Stomach smooth muscle (tissue), 2 donors: ENCODE data around the gene TUBG1.

ENCODE experiments used
- H3K27ac ChIP-seq: one replicate; pipeline ENCODE4 v1.7.0; 2013; ENCODE audit warnings: mild to moderate bottlenecking, low read length, inconsistent platforms
- H3K27me3 ChIP-seq, 2 donors: one replicate each; pipeline ENCODE4 v1.7.0; 2013; ENCODE audit warnings: low read length in 2 of 2; ENCODE audit not compliant: insufficient read depth in 2 of 2, control insufficient read depth in 1 of 2
- H3K36me3 ChIP-seq, 2 donors: one replicate each; pipeline ENCODE4 v1.7.0; 2013; ENCODE audit warnings: low read length in 2 of 2; ENCODE audit not compliant: control insufficient read depth in 2 of 2, insufficient read depth in 2 of 2
- H3K4me1 ChIP-seq: one replicate; pipeline ENCODE4 v1.7.0; 2013; ENCODE audit warnings: low read length; ENCODE audit not compliant: control insufficient read depth, insufficient read depth
- H3K4me3 ChIP-seq, 2 donors: one replicate each; pipeline ENCODE4 v1.7.0; 2013; ENCODE audit warnings: low read length in 2 of 2
- H3K9ac ChIP-seq, 2 donors: one replicate each; pipeline ENCODE4 v1.7.0; 2013; ENCODE audit warnings: low read length in 2 of 2, mild to moderate bottlenecking in 1 of 2
- H3K9me3 ChIP-seq, 2 donors: one replicate each; pipeline ENCODE4 v1.7.0; 2013; ENCODE audit warnings: low read length in 2 of 2; ENCODE audit not compliant: control insufficient read depth in 2 of 2
- donor health status: healthy.
- donor health status: Pancreatic carcinoma.

Gene TUBG1

DNA sequence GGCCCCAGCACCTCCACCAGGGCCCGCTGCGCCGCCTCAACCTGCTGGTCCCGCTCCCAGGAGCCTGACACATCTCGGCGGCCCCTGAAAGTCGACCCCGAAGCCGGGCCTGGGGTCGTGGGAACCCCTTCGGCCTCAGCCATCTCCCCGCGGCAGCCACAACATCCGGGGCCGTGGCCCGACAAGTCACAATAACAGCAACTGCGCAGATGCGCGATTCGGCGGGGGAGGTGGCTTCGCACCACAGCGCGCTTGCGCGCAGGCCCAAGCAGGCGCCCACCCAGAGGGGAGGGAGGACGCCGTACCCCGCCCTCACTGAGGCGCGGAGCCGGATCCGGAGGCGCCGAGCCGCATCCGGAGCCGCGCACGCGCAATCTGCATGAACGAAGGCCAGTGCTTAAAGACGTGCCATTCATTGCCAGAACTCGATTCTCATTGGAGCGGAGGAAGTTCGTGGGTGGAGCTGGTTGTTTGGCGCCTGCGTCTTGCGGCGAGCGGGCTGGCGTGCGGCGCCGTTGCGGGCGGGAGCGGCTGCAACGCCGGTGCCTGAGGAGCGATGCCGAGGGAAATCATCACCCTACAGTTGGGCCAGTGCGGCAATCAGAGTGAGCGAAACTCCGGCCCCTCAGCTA, at the start of gene TUBG1, which contains the start of gene RETREG3:
TUBG1 (plus strand) TSS at position 502 of the 632 bp plus-strand sequence; CDS start at position 557, 55 bp downstream.
RETREG3 (minus strand) TSS at position 193 of the 632 bp plus-strand sequence; CDS start at position 143, 50 bp downstream.
- H3K27me3 ChIP-seq, result no peaks in the 10 kb centered on the region
- H3K36me3 ChIP-seq, result peaks cover 15 to 19% of the 10 kb centered on the region in 2 donors
- H3K4me3 ChIP-seq, result peak within 1 kb of the TSS; percentile 98
- no peaks in the 10 kb centered on the region for H3K9me3 ChIP-seq
- H3K9ac ChIP-seq, result peak within 1 kb of the TSS; percentile 94 to 96
- peaks cover 24% of the 10 kb centered on the region for H3K4me1 ChIP-seq
- H3K27ac ChIP-seq, result peak within 1 kb of the TSS; percentile 88

DNA sequence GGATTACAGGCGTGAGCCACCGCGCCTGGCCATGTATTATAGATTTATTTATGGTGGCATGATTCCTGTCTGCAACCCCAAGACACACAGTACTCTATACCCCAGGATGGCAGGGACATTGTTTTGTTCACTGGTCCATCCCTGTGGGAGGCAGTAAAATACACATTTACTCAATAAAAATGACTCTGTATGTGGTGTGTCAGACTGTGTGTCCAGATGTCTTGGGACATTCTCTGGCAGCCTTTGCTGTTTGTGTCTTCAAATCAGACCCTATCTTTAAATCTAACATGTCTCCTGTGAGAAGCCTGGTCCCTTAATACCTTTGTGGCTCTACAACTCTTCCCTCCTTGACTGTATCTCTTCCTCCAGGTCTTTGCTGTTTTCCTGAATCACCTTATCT, 49.2 kb upstream of the TUBG1 start:
- peaks cover 5 to 11% of the 10 kb centered on the region in 2 donors for H3K36me3 ChIP-seq
- H3K27ac ChIP-seq, result no peak overlapping the region
- H3K4me3 ChIP-seq, result no peak overlapping the region
- H3K4me1 ChIP-seq, result peaks cover 32% of the 10 kb centered on the region
- H3K9ac ChIP-seq, result no peak overlapping the region
- H3K9me3 ChIP-seq, result no peaks in the 10 kb centered on the region
- no peaks in the 10 kb centered on the region for H3K27me3 ChIP-seq

DNA sequence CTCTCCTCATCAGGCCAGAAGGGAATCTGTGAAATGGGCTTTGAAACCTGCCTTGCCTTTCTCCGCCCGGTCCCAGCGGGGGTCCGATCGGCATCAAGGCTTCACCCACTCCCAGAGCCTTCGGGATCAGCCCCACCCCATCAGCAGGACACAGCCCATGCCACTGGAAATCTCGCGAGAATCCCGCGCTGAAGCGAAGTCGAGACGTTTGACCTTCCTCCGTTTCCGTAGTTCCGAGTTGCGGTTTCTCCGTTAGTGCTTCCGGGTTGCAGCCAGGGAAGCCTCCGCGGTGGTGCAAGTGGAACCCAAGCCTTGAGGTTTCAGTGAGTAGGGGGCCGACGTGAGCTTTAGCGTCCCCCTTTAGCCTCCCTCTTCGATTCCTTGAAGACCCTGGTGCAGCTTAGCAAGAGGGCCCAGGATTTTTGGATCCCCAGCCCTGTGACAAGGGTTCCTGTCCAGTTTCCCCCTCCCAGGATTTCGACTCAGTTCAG, 47.5 kb upstream of the TUBG1 start, which contains the start of gene COASY:
COASY (plus strand) TSS at position 252 of the 491 bp plus-strand sequence. CDS start 475 bp downstream, outside the sequence.
- Histone ChIP-seq H3K4me3 (peak within 1 kb of the TSS; percentile 93 to 97), H3K4me1 (peaks cover 38% of the 10 kb centered on the region), H3K27ac (peak within 1 kb of the TSS; percentile 80), H3K9ac (peak within 1 kb of the TSS; percentile 97 to 98), H3K9me3 (no peaks in the 10 kb centered on the region), H3K36me3 (peaks cover 10 to 20% of the 10 kb centered on the region in 2 donors), H3K27me3 (no peaks in the 10 kb centered on the region)

DNA sequence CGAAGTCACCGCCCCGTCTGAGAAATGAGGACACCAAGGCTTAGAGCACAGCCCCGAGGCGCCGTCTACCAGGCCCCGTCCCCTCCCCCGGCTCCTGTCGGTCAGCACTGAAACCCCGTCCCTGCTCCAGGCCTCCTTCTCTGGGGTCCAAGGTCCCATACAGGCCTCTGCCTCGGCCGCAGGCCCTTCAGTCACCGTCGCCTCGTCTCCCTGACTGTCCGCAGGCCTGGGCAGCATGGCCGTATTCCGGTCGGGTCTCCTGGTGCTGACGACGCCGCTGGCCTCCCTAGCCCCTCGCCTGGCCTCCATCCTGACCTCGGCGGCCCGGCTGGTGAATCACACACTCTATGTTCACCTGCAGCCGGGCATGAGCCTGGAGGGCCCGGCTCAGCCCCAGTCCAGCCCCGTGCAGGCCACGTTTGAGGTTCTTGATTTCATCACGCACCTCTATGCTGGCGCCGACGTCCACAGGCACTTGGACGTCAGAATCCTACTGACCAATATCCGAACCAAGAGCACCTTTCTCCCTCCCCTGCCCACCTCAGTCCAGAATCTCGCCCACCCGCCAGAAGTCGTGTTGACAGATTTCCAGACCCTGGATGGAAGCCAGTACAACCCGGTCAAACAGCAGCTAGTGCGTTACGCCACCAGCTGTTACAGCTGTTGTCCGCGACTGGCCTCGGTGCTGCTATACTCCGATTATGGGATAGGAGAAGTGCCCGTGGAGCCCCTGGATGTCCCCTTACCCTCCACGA, 46.9 kb upstream of the TUBG1 start:
- Histone ChIP-seq H3K9me3 (no peaks in the 10 kb centered on the region), H3K4me3 (peak overlapping the region; percentile 93 to 97), H3K36me3 (peaks cover 10 to 20% of the 10 kb centered on the region in 2 donors), H3K27ac (peak overlapping the region; percentile 80), H3K9ac (peak overlapping the region; percentile 97 to 98), H3K27me3 (no peaks in the 10 kb centered on the region), H3K4me1 (peaks cover 42% of the 10 kb centered on the region)

DNA sequence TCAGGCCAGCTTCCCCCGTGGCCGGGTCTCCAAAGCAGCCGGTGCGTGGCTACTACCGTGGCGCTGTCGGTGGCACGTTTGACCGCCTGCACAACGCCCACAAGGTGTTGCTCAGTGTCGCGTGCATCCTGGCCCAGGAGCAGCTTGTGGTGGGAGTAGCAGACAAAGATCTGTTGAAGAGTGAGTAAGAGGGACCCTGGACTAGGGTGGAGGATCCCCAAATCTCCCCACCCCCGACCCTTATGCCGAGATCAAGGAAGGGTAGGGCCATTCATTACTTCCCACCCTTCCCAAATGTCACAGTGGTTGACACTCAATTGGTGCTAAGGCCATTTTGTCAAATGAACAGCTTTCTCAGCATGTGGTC, 46.4 kb upstream of the TUBG1 start:
- Histone ChIP-seq H3K36me3 (peaks cover 10 to 20% of the 10 kb centered on the region in 2 donors), H3K27ac (no peak overlapping the region), H3K9me3 (no peaks in the 10 kb centered on the region), H3K4me3 (peak overlapping the region; percentile 93 to 97), H3K27me3 (no peaks in the 10 kb centered on the region), H3K4me1 (peaks cover 46% of the 10 kb centered on the region), H3K9ac (peak overlapping the region; percentile 97 to 98)

DNA sequence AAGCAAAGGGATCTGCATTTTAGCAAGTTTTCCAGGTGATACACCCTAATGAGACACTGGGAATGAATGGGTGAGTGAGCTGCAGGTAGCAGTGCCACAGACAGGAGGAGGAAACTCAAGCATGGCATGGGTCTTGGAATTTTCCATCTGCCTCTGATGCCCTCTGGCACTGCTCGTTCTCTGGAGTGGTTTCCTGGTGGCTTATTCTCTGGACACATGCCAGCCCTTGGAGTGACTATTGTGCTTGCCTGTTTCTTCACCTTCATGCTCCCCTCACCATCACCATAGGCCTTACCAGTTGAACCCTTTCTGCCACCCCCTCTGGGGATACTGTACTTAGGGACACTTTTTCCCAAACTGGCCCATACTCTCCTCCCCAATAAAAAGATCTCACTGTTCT, 45.9 kb upstream of the TUBG1 start:
- Histone ChIP-seq H3K9ac (peak overlapping the region in 1 of 2 donors; percentile 98), H3K4me1 (peaks cover 48% of the 10 kb centered on the region), H3K27me3 (no peaks in the 10 kb centered on the region), H3K9me3 (no peaks in the 10 kb centered on the region), H3K27ac (no peak overlapping the region), H3K4me3 (peak overlapping the region; percentile 93 to 97), H3K36me3 (peaks cover 10 to 21% of the 10 kb centered on the region in 2 donors)

DNA sequence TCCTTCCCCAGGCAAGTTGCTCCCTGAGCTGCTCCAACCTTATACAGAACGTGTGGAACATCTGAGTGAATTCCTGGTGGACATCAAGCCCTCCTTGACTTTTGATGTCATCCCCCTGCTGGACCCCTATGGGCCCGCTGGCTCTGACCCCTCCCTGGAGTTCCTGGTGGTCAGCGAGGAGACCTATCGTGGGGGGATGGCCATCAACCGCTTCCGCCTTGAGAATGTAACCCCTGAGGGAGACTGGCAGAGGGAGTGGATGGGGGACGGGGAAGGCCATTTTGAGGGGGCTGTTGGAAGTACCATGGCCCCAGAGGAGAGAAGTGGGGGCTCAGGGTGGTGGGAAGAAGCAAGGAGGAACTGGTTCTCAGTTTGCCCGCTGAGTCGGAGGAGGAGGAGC, 45.5 kb upstream of the TUBG1 start:
- no peaks in the 10 kb centered on the region for H3K27me3 ChIP-seq
- peak overlapping the region in 1 of 2 donors; percentile 97 for H3K4me3 ChIP-seq
- H3K9me3 ChIP-seq, result no peaks in the 10 kb centered on the region
- H3K9ac ChIP-seq, result peak overlapping the region in 1 of 2 donors; percentile 98
- H3K27ac ChIP-seq, result no peak overlapping the region
- peaks cover 49% of the 10 kb centered on the region for H3K4me1 ChIP-seq
- peaks cover 12 to 25% of the 10 kb centered on the region in 2 donors for H3K36me3 ChIP-seq

DNA sequence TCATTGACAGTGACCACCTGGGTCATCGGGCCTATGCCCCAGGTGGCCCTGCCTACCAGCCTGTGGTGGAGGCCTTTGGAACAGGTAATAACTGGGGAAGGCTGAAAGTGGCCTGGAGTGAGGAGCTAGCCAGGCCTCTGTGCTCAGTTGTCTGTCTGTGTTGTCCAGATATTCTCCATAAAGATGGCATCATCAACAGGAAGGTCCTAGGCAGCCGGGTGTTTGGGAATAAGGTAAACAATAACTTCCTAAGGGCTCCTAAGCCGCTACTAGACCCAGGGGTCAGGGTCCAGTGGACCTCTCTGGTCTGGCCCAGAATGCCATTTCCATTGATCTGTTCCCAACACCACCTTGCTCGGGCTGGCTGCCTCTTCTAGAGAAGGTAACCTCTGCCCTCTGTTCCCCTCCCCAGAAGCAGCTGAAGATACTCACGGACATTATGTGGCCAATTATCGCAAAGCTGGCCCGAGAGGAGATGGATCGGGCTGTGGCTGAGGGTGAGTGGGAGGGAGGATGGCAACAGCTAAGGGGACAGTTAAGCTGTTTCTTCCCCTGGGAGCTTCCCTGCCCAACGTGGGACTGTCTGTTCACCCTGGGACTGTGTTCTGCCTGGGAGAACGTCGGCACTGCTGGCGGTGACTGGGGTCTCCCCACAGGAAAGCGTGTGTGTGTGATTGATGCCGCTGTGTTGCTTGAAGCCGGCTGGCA, 44.5 kb upstream of the TUBG1 start:
- Histone ChIP-seq H3K4me3 (no peak overlapping the region), H3K9me3 (no peaks in the 10 kb centered on the region), H3K27me3 (no peaks in the 10 kb centered on the region), H3K27ac (no peak overlapping the region), H3K4me1 (peaks cover 51% of the 10 kb centered on the region), H3K9ac (no peak overlapping the region), H3K36me3 (peaks cover 22 to 35% of the 10 kb centered on the region in 2 donors)

DNA sequence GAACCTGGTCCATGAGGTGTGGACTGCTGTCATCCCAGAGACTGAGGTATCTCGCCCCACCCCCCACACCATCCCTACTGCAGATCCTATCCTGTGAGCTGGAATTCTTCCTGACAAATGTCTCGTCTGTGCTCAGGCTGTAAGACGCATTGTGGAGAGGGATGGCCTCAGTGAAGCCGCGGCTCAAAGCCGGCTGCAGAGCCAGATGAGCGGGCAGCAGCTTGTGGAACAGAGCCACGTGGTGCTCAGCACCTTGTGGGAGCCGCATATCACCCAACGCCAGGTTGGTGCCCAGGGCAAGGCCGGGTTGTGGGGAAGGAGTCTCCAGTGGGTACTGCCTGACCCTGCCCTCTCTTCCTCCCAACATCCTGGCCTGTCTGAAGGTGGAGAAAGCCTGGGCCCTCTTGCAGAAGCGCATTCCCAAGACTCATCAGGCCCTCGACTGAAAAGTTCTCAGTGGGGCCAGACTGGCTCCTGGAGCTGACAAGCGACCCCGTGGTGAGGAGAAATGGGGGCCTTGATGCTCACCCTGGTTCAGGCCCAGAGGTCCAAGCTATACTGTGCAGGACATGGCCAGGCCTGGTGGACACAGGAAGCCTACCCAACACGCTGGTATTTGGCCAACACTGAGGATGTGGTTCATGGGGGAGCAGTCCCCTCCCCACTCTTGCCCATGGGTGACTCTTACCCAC, 43.8 kb upstream of the TUBG1 start:
- H3K36me3 ChIP-seq, result peaks cover 24 to 39% of the 10 kb centered on the region in 2 donors
- peak overlapping the region; percentile 87 to 91 for H3K4me3 ChIP-seq
- no peaks in the 10 kb centered on the region for H3K27me3 ChIP-seq
- peak overlapping the region in 1 of 2 donors; percentile 62 for H3K9ac ChIP-seq
- peak overlapping the region; percentile 86 for H3K27ac ChIP-seq
- peaks cover 51% of the 10 kb centered on the region for H3K4me1 ChIP-seq
- H3K9me3 ChIP-seq, result no peaks in the 10 kb centered on the region
